HG03139 (cell line): ENCODE measurements around the gene KLHL34.

Source experiments
- ATAC-seq: cut with Tn5 transposase; IDR thresholded peaks from one replicate; pipeline ENCODE4 v1.9.1; 2021; ENCODE audit not compliant: unreplicated experiment

The KLHL34 gene

GRCh38 chrX:21655901-21656586, 2.1 kb downstream of the KLHL34 start:
- ATAC-seq: no peak

- no peak for ATAC-seq
These were observed 12.2 kb downstream of the KLHL34 start for GRCh38 chrX:21645886-21646285.

GRCh38 chrX:21645431-21645830, 12.7 kb downstream of the KLHL34 start:
- no peak for ATAC-seq

GRCh38 chrX:21639775-21640174, 18.4 kb downstream of the KLHL34 start:
- ATAC-seq: no peak

GRCh38 chrX:21638311-21638710, 19.8 kb downstream of the KLHL34 start:
- no peak for ATAC-seq

GRCh38 chrX:21632027-21632426, 26.1 kb downstream of the KLHL34 start:
- ATAC-seq: no peak

GRCh38 chrX:21623778-21624501, 34.2 kb downstream of the KLHL34 start:
- ATAC-seq: no peak

- ATAC-seq: no peak
These were observed 37.9 kb downstream of the KLHL34 start for GRCh38 chrX:21620234-21620633.

GRCh38 chrX:21616386-21616785, 41.7 kb downstream of the KLHL34 start:
- ATAC-seq: no peak

- no peak for ATAC-seq
These were observed 46.0 kb downstream of the KLHL34 start for GRCh38 chrX:21612154-21612553.

- ATAC-seq: no peak
These were observed 48.0 kb downstream of the KLHL34 start for GRCh38 chrX:21610168-21610567.

- no peak for ATAC-seq
These were observed 52.1 kb downstream of the KLHL34 start for GRCh38 chrX:21606002-21606401.
